SK-N-SH (cell line): Measurements from ENCODE around the gene LY6G5C. TPM values are rescaled to one million over a fixed set of nuclear protein-coding genes. Genes with fewer than 3 reads are reported as not detected.

ENCODE experiments used
- CTCF ChIA-PET: fragments of 300-600, 350-600 bp; formaldehyde crosslinking; extraction: SDS; loops from one replicate; lab custom pipeline; 2021; lab: Yijun Ruan, JAX
- POLR2A ChIA-PET: fragments of 350-600 bp; sonication (Branson Sonifier 250); formaldehyde crosslinking; extraction: SDS; loops from one replicate; lab custom pipeline; 2020; ENCODE audit warnings: antibody characterized with exemption, inconsistent platforms; lab: Yijun Ruan, JAX
- DNase-seq: peaks from one replicate; pipeline ENCODE4 v3.0.0; 2012
- H2AFZ ChIP-seq: fragments of 200-600 bp; sonication (generic); 2 replicates; pipeline ENCODE4 v1.8.1; 2016; ENCODE audit warnings: antibody characterized with exemption, mild to moderate bottlenecking, low read depth
- H3F3A ChIP-seq: fragments of 200-600 bp; sonication (generic); replicated peaks from 2 replicates; pipeline ENCODE3; 2016; ENCODE audit warnings: antibody characterized with exemption, mild to moderate bottlenecking; ENCODE audit not compliant: insufficient read depth
- H3K27ac ChIP-seq, 2 experiments: fragments of 200-500 bp in 1 of 2; fragments of 200-600 bp in 1 of 2; sonication (Bioruptor generic) in 1 of 2; sonication (generic), shearing (Covaris generic) in 1 of 2; 2 replicates each; pipeline versions ENCODE4 v1.5.1 to v1.6.1; 2014 to 2016; ENCODE audit warnings: low read depth in 2 of 2, inconsistent platforms in 1 of 2, low read length in 1 of 2, mild to moderate bottlenecking in 1 of 2, mixed read lengths in 1 of 2
- H3K27me3 ChIP-seq: fragments of 200-600 bp; sonication (generic), shearing (Covaris generic); 2 replicates; pipeline ENCODE4 v1.6.1; 2016; ENCODE audit warnings: mixed run types; ENCODE audit not compliant: insufficient read depth
- H3K36me3 ChIP-seq, 2 experiments: fragments of 200-500 bp in 1 of 2; fragments of 200-600 bp in 1 of 2; sonication (Bioruptor generic) in 1 of 2; sonication (generic) in 1 of 2; replicated peaks in 1 of 2; 2 replicates each; pipeline versions ENCODE3 to v1.5.1; 2014 to 2016; ENCODE audit warnings: low read length in 1 of 2, mild to moderate bottlenecking in 1 of 2; ENCODE audit not compliant: insufficient read depth in 2 of 2, control insufficient read depth in 1 of 2
- H3K4me1 ChIP-seq, 2 experiments: fragments of 200-500 bp in 1 of 2; fragments of 200-600 bp in 1 of 2; sonication (Bioruptor generic) in 1 of 2; sonication (generic), shearing (Covaris generic) in 1 of 2; 2 replicates each; pipeline versions ENCODE4 v1.5.1 to v1.6.1; 2014 to 2016; ENCODE audit warnings: low read depth in 1 of 2, low read length in 1 of 2, mixed run types in 1 of 2; ENCODE audit not compliant: insufficient read depth in 2 of 2, control insufficient read depth in 1 of 2
- H3K4me2 ChIP-seq: fragments of 200-600 bp; sonication (generic), shearing (Covaris generic); 2 replicates; pipeline ENCODE4 v1.6.1; 2017; ENCODE audit warnings: mixed run types
- H3K4me3 ChIP-seq, 2 experiments: fragments of 200-500 bp in 1 of 2; fragments of 200-600 bp in 1 of 2; sonication (Bioruptor generic) in 1 of 2; sonication (generic), shearing (Covaris generic) in 1 of 2; 2 replicates each; pipeline versions ENCODE4 v1.5.1 to v1.8.1; 2014 to 2016; ENCODE audit warnings: low read depth in 2 of 2, inconsistent platforms in 1 of 2, low read length in 1 of 2, mild to moderate bottlenecking in 1 of 2, mixed read lengths in 1 of 2, moderate library complexity in 1 of 2
- H3K79me2 ChIP-seq: fragments of 200-600 bp; sonication (generic); 2 replicates; pipeline ENCODE4 v1.8.1; 2017; ENCODE audit warnings: mild to moderate bottlenecking; ENCODE audit not compliant: insufficient read depth
- H3K9ac ChIP-seq: fragments of 200-600 bp; sonication (generic); 2 replicates; pipeline ENCODE4 v1.6.1; 2017; ENCODE audit warnings: mixed run types
- H3K9me2 ChIP-seq: fragments of 200-600 bp; sonication (generic); 2 replicates; pipeline ENCODE4 v1.6.1; 2017; ENCODE audit warnings: mixed run types
- H3K9me3 ChIP-seq: fragments of 200-600 bp; sonication (generic); 2 replicates; pipeline ENCODE4 v1.6.1; 2017; ENCODE audit warnings: mixed run types, mild to moderate bottlenecking, moderate library complexity
- H4K20me1 ChIP-seq: fragments of 200-600 bp; sonication (generic); 2 replicates; pipeline ENCODE4 v1.6.1; 2017; ENCODE audit warnings: mild to moderate bottlenecking, mixed run types; ENCODE audit not compliant: insufficient read depth
- FOXJ3 ChIP-seq: sonication (generic); formaldehyde crosslinking; IDR thresholded peaks from 2 replicates; pipeline ENCODE4 v1.5.1; 2020; ENCODE audit warnings: mild to moderate bottlenecking, missing genetic modification reagents
- GATA2 ChIP-seq: sonication (generic); formaldehyde crosslinking; IDR thresholded peaks from 2 replicates; pipeline ENCODE4 v1.5.0; 2020; ENCODE audit warnings: mild to moderate bottlenecking, missing genetic modification reagents
- JUND ChIP-seq: IDR thresholded peaks from 2 replicates; pipeline ENCODE4 v1.4.0; 2012
- MEF2A ChIP-seq: IDR thresholded peaks from 2 replicates; pipeline ENCODE4 v1.4.0; 2012; ENCODE audit warnings: low read depth, borderline replicate concordance
- NFIC ChIP-seq: IDR thresholded peaks from 2 replicates; pipeline ENCODE4 v1.4.0; 2012; ENCODE audit warnings: borderline replicate concordance
- POLR2AphosphoS5 ChIP-seq: IDR thresholded peaks from 2 replicates; pipeline ENCODE4 v1.6.1; 2012; ENCODE audit warnings: low read depth, low read length
- RCOR1 ChIP-seq: fragments of 150-350 bp; IDR thresholded peaks from 2 replicates; pipeline ENCODE4 v1.6.1; 2017; ENCODE audit warnings: antibody characterized with exemption, low read length
- SIN3A ChIP-seq: IDR thresholded peaks from 2 replicates; pipeline ENCODE4 v1.6.1; 2012; ENCODE audit warnings: low read depth, mild to moderate bottlenecking, low read length, moderate library complexity, borderline replicate concordance
- SMC3 ChIP-seq: IDR thresholded peaks from 2 replicates; pipeline ENCODE4 v1.6.1; 2012; ENCODE audit warnings: low read depth, low read length, improper control_type of control experiment
- TAF1 ChIP-seq: IDR thresholded peaks from 2 replicates; pipeline ENCODE4 v1.6.1; 2012; ENCODE audit warnings: low read depth, mild to moderate bottlenecking, low read length, moderate library complexity, borderline replicate concordance
- TCF12 ChIP-seq: IDR thresholded peaks from 2 replicates; pipeline ENCODE4 v1.4.0; 2012
- WGBS: methylation state at CpG from one replicate; pipeline ENCODE4 v1.1.6; 2017; ENCODE audit warnings: low lambda C conversion rate; 5-methylcytosine and 5-hydroxymethylcytosine counted together
- polyA plus RNA-seq, 3 experiments: library from polyadenylated mRNA; depleted of rRNA; stranded (reverse); fragments of >200 nt; gene quantifications; 2 replicates each; pipeline ENCODE4 v1.2.3, GENCODE V29; 2012
- TF ChIP-seq, protein P1 (sequence below): IDR thresholded peaks from 2 replicates; pipeline ENCODE4; 2012
- TF ChIP-seq, protein P2 (sequence below): fragments of 150-350 bp; IDR thresholded peaks from 2 replicates; pipeline ENCODE4 v1.6.1; 2016; ENCODE audit warnings: mild to moderate bottlenecking, low read depth, low read length
- TF ChIP-seq, protein P3 (sequence below): IDR thresholded peaks from 2 replicates; pipeline ENCODE4 v1.6.1; 2012; ENCODE audit warnings: mild to moderate bottlenecking, low read depth, low read length, moderate library complexity

The LY6G5C gene
- polyA plus RNA-seq, 1 of the 3 experiments (the other 2 are of a cell fraction), result 1.1 TPM

DNA sequence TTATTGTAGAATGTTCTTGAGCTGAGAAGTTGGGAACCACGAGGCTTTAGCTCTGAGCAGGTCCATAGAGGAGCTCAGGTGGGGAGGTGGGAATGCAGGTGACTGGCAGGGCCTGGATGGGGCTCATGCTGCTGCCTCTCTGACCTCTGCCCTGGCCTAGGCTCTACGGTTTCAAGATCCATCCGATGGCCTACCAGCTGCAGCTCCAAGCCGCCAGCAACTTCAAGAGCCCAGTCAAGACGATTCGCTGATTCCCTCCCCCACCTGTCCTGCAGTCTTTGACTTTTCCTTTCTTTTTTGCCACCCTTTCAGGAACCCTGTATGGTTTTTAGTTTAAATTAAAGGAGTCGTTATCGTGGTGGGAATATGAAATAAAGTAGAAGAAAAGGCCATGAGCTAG lies 11.2 kb downstream of the LY6G5C start, which contains the start of gene LY6G5B:
TSS of gene LY6G5B (plus strand) at position 301 of the 400 bp plus-strand sequence. CDS start 975 bp downstream, outside the sequence.
- Histone ChIP-seq H3K36me3 (peaks cover 28 to 53% of the 10 kb centered on the region in 2 experiments), H4K20me1 (no peaks in the 10 kb centered on the region), H3K27ac (no peak within 1 kb of the TSS), H3K4me3 (no peak within 1 kb of the TSS), H3K4me1 (peaks cover 5 to 8% of the 10 kb centered on the region in 2 experiments; a peak in 2 of 4 replicates), H3F3A (peaks cover 12% of the 10 kb centered on the region), H3K4me2 (no peak within 1 kb of the TSS), H3K9me2 (no peaks in the 10 kb centered on the region), H3K9ac (no peak within 1 kb of the TSS), H3K9me3 (no peaks in the 10 kb centered on the region), H3K27me3 (no peaks in the 10 kb centered on the region), H3K79me2 (peaks cover 43% of the 10 kb centered on the region), H2AFZ (no peak within 1 kb of the TSS)
- TF ChIP-seq FOXJ3 (CRISPR knock-in tag) (no peak), JUND (no peak), SIN3A (no peak), GATA2 (CRISPR knock-in tag) (no peak), TCF12 (no peak), SMC3 (no peak), NFIC (no peak), TAF1 (no peak), POLR2AphosphoS5 (no peak), RCOR1 (no peak), MEF2A (no peak)
- TF ChIP-seq, protein P1, sequence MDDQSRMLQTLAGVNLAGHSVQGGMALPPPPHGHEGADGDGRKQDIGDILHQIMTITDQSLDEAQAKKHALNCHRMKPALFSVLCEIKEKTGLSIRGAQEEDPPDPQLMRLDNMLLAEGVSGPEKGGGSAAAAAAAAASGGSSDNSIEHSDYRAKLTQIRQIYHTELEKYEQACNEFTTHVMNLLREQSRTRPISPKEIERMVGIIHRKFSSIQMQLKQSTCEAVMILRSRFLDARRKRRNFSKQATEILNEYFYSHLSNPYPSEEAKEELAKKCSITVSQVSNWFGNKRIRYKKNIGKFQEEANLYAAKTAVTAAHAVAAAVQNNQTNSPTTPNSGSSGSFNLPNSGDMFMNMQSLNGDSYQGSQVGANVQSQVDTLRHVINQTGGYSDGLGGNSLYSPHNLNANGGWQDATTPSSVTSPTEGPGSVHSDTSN, result no peak
- TF ChIP-seq, protein P2, sequence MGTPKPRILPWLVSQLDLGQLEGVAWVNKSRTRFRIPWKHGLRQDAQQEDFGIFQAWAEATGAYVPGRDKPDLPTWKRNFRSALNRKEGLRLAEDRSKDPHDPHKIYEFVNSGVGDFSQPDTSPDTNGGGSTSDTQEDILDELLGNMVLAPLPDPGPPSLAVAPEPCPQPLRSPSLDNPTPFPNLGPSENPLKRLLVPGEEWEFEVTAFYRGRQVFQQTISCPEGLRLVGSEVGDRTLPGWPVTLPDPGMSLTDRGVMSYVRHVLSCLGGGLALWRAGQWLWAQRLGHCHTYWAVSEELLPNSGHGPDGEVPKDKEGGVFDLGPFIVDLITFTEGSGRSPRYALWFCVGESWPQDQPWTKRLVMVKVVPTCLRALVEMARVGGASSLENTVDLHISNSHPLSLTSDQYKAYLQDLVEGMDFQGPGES, result no peak
- TF ChIP-seq, protein P3, sequence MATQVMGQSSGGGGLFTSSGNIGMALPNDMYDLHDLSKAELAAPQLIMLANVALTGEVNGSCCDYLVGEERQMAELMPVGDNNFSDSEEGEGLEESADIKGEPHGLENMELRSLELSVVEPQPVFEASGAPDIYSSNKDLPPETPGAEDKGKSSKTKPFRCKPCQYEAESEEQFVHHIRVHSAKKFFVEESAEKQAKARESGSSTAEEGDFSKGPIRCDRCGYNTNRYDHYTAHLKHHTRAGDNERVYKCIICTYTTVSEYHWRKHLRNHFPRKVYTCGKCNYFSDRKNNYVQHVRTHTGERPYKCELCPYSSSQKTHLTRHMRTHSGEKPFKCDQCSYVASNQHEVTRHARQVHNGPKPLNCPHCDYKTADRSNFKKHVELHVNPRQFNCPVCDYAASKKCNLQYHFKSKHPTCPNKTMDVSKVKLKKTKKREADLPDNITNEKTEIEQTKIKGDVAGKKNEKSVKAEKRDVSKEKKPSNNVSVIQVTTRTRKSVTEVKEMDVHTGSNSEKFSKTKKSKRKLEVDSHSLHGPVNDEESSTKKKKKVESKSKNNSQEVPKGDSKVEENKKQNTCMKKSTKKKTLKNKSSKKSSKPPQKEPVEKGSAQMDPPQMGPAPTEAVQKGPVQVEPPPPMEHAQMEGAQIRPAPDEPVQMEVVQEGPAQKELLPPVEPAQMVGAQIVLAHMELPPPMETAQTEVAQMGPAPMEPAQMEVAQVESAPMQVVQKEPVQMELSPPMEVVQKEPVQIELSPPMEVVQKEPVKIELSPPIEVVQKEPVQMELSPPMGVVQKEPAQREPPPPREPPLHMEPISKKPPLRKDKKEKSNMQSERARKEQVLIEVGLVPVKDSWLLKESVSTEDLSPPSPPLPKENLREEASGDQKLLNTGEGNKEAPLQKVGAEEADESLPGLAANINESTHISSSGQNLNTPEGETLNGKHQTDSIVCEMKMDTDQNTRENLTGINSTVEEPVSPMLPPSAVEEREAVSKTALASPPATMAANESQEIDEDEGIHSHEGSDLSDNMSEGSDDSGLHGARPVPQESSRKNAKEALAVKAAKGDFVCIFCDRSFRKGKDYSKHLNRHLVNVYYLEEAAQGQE, result no peak
- POLR2A ChIA-PET, result no interaction called here
- CTCF ChIA-PET, result interaction anchor here (0.8 to 2.2 kb wide), 3 partner anchors 10 to 127 kb away, joined by 3 to 6 read pairs (median 3); partner anchors contain the start of gene LY6G5C
- DNase-seq, result no peak
- 91% methylated on average over 8 of the region's 8 CpGs for WGBS
